Colonic mucosa (tissue), 4 donors: ENCODE measurements around the gene SCN7A. TPM values are rescaled to one million over a fixed set of nuclear protein-coding genes. Genes with fewer than 3 reads are reported as not detected.

Experiments used
- DNase-seq: peaks from one replicate; pipeline ENCODE4 v3.0.0-alpha.2; 2020
- H3K27ac ChIP-seq: fragments of 200-600 bp; one replicate; pipeline ENCODE4 v1.8.0; 2021
- H3K27me3 ChIP-seq: fragments of 200-600 bp; one replicate; pipeline ENCODE4 v1.8.0; 2021
- H3K36me3 ChIP-seq: fragments of 200-600 bp; one replicate; pipeline ENCODE4 v1.8.0; 2021
- H3K4me1 ChIP-seq: fragments of 200-600 bp; one replicate; pipeline ENCODE4 v1.8.0; 2021; ENCODE audit warnings: mild to moderate bottlenecking
- H3K4me3 ChIP-seq: fragments of 200-600 bp; one replicate; pipeline ENCODE4 v1.8.0; 2021
- H3K9ac ChIP-seq, 2 donors: one replicate each; pipeline ENCODE4 v1.7.0; 2013; ENCODE audit warnings: control low read depth in 2 of 2, low read depth in 2 of 2, low read length in 2 of 2
- H3K9me3 ChIP-seq: fragments of 200-600 bp; one replicate; pipeline ENCODE4 v1.8.0; 2021
- intact Hi-C: fragments of 100-400 bp; cut with DNase I; formaldehyde crosslinking; loops from one replicate; pipeline ENCODE4 v1.14.1; 2022
- total RNA-seq, 2 donors: library from RNA; stranded (reverse); fragmentation: NEBNext Ultra II Directional in 1 of 2; extraction: Animal tissue kit (Norgen Biotek cat#: 25700) in 1 of 2; gene quantifications; one replicate each; pipeline ENCODE4 v1.2.1, GENCODE V29; 2021
- TF ChIP-seq, protein P1 (sequence below): fragments of 200-600 bp; IDR thresholded peaks from one replicate; pipeline ENCODE4 v1.8.0; 2022; ENCODE audit warnings: antibody characterized with exemption, mild to moderate bottlenecking
- donor health status: healthy.
- donor health status: DM: no; HTN: no; CAD: no.
- donor health status: DM: no; HTN: no; CAD: no.

The SCN7A gene
- total RNA-seq, 2 donors from 2014 or later: 1.2 to 6.7 TPM

DNA sequence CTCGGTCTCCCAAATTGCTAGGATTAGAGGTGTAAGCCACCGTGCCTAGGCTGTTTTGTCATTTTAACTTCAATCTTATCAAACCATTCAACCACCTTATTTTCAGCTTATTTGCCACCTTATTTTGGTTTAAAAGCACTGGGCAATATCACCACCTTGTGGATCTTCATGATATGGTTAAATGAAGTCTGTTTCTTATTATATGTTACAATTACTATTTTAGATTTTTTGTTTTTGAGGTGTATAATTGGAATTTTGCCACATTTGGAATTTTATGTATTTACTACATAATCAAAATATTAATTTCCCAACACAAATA is 74.5 kb downstream of the SCN7A start:
- Histone ChIP-seq H3K27me3 (no peaks in the 10 kb centered on the region), H3K4me1 (no peaks in the 10 kb centered on the region), H3K27ac (no peak overlapping the region), H3K4me3 (no peak overlapping the region), H3K9ac (no peak overlapping the region), H3K36me3 (no peaks in the 10 kb centered on the region), H3K9me3 (no peaks in the 10 kb centered on the region)
- no peak for DNase-seq
- TF ChIP-seq, protein P1, sequence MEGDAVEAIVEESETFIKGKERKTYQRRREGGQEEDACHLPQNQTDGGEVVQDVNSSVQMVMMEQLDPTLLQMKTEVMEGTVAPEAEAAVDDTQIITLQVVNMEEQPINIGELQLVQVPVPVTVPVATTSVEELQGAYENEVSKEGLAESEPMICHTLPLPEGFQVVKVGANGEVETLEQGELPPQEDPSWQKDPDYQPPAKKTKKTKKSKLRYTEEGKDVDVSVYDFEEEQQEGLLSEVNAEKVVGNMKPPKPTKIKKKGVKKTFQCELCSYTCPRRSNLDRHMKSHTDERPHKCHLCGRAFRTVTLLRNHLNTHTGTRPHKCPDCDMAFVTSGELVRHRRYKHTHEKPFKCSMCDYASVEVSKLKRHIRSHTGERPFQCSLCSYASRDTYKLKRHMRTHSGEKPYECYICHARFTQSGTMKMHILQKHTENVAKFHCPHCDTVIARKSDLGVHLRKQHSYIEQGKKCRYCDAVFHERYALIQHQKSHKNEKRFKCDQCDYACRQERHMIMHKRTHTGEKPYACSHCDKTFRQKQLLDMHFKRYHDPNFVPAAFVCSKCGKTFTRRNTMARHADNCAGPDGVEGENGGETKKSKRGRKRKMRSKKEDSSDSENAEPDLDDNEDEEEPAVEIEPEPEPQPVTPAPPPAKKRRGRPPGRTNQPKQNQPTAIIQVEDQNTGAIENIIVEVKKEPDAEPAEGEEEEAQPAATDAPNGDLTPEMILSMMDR: no peak
- intact Hi-C loops: no loop called here

GRCh38 chr2:166418853-166419615 is 75.0 kb downstream of the SCN7A start:
- no peaks in the 10 kb centered on the region for H3K36me3 ChIP-seq
- no peaks in the 10 kb centered on the region for H3K4me1 ChIP-seq
- H3K4me3 ChIP-seq: no peak overlapping the region
- intact Hi-C loops: no loop called here
- no peak overlapping the region for H3K9ac ChIP-seq
- H3K27me3 ChIP-seq: no peaks in the 10 kb centered on the region
- no peak overlapping the region for H3K27ac ChIP-seq
- TF ChIP-seq, protein P1: no peak
- H3K9me3 ChIP-seq: no peaks in the 10 kb centered on the region
- DNase-seq: no peak

- no peaks in the 10 kb centered on the region for H3K4me1 ChIP-seq
- H3K27me3 ChIP-seq: no peaks in the 10 kb centered on the region
- H3K9me3 ChIP-seq: no peaks in the 10 kb centered on the region
- no peak overlapping the region for H3K27ac ChIP-seq
- no peaks in the 10 kb centered on the region for H3K36me3 ChIP-seq
- intact Hi-C loops: no loop called here
- TF ChIP-seq, protein P1: no peak
- DNase-seq: no peak
- H3K9ac ChIP-seq: no peak overlapping the region
- H3K4me3 ChIP-seq: no peak overlapping the region
Observed at GRCh38 chr2:166417669-166418068, 76.4 kb downstream of the SCN7A start.

DNA sequence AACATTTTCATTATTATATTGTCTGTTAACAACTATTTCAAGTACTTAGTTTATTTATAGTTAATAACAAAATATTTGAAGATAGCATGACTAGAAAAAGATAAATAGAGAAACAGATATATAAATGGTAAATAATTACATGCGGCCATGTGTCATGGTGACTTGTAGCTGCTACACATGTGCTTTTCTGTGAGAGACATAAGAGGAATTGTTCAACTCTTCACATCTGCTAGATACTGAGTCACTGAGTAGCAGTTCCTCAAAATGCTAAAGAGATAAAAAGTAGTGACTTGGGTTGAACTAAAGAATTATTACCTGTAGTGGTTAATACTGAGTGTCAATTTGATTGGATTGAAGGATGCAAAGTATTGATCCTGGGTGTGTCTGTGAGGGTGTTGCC is 80.8 kb downstream of the SCN7A start:
- no peak overlapping the region for H3K27ac ChIP-seq
- TF ChIP-seq, protein P1: no peak
- no peaks in the 10 kb centered on the region for H3K27me3 ChIP-seq
- no peaks in the 10 kb centered on the region for H3K4me1 ChIP-seq
- H3K9ac ChIP-seq: no peak overlapping the region
- no peaks in the 10 kb centered on the region for H3K9me3 ChIP-seq
- no peak overlapping the region for H3K4me3 ChIP-seq
- H3K36me3 ChIP-seq: no peaks in the 10 kb centered on the region
- intact Hi-C loops: no loop called here
- DNase-seq: no peak

DNA sequence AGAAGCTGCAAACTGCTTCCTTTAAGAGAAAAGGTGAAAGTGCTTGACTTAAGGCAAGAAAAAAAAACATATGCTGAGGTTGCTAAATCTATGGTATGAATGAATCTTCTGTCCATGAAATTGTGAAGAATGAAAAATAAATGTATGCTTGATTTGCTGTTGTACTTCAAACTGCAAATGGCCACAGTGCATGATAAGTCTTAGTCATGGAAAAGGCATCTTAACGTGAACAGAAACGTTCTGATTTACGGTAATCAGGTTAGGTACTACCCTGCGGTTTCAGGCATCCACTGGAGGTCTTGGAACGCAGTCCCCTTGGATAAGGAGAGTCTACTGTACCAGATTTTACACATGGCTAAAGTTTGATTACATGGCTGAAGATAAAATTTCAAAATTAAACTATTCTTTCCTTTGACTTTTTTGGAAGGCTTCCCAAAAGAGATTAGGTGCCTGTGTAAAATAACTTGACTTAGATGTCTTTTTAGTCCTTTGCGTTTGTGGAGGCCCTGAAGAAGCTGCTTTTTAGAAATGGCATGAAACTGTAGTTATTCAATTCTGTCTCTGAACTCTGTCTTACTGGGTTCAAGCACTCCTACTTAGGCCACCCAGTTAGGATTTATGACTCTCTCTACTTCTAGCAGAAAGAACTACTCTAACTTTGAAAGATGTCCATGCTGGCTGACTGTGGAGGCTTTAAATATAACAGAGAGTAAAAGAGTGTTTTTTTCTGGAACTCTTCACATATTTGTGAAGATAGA is 82.4 kb downstream of the SCN7A start:
- Histone ChIP-seq H3K4me1 (no peaks in the 10 kb centered on the region), H3K27me3 (no peaks in the 10 kb centered on the region), H3K27ac (no peak overlapping the region), H3K36me3 (no peaks in the 10 kb centered on the region), H3K9me3 (no peaks in the 10 kb centered on the region), H3K9ac (no peak overlapping the region), H3K4me3 (no peak overlapping the region)
- TF ChIP-seq, protein P1: no peak
- intact Hi-C loops: no loop called here
- no peak for DNase-seq
